ENCODE data around the gene FDCSP.

- TF ChIP-seq, protein P1, sequence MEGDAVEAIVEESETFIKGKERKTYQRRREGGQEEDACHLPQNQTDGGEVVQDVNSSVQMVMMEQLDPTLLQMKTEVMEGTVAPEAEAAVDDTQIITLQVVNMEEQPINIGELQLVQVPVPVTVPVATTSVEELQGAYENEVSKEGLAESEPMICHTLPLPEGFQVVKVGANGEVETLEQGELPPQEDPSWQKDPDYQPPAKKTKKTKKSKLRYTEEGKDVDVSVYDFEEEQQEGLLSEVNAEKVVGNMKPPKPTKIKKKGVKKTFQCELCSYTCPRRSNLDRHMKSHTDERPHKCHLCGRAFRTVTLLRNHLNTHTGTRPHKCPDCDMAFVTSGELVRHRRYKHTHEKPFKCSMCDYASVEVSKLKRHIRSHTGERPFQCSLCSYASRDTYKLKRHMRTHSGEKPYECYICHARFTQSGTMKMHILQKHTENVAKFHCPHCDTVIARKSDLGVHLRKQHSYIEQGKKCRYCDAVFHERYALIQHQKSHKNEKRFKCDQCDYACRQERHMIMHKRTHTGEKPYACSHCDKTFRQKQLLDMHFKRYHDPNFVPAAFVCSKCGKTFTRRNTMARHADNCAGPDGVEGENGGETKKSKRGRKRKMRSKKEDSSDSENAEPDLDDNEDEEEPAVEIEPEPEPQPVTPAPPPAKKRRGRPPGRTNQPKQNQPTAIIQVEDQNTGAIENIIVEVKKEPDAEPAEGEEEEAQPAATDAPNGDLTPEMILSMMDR (IDR thresholded peaks at IDR 0.05): no peak
- TF ChIP-seq EP300 (IDR thresholded peaks at IDR 0.05) (no peak), POLR2A (IDR thresholded peaks at IDR 0.05) (no peak)
Measured at GRCh38 chr4:70239131-70239883, 13.4 kb downstream of the FDCSP start.
